ENCODE data around the gene CFAP20.

GRCh38 chr16:58170223-58170622, 41.0 kb upstream of the CFAP20 start:
- TF ChIP-seq CTCF (IDR thresholded peaks at IDR 0.05; ENCODE audit: insufficient read depth, low read length) (no peak), POLR2AphosphoS5 (IDR thresholded peaks at IDR 0.05; ENCODE audit: low read depth) (no peak)
